Thyroid gland (tissue), 4 donors: ENCODE measurements around the gene RSU1.

ENCODE experiments used
- POLR2A ChIP-seq, 2 donors: fragments of 450-650 bp; IDR thresholded peaks; one replicate each; pipeline ENCODE4 v1.6.1; 2017; ENCODE audit warnings: antibody characterized with exemption in 2 of 2, mild to moderate bottlenecking in 2 of 2, moderate library complexity in 1 of 2
- TF ChIP-seq, protein P1 (sequence below), 6 experiments: fragments of 200-600 bp in 3 of 6; fragments of 450-650 bp in 3 of 6; sonication (generic) in 3 of 6; IDR thresholded peaks; one replicate each; pipeline ENCODE4 v1.5.1; 2016 to 2019; ENCODE audit warnings: antibody characterized with exemption in 6 of 6, mild to moderate bottlenecking in 2 of 6, inconsistent platforms in 1 of 6, moderate library complexity in 1 of 6

GRCh38 chr10:16685551-16685950 lies 131.7 kb downstream of the RSU1 start:
- TF ChIP-seq, protein P1, sequence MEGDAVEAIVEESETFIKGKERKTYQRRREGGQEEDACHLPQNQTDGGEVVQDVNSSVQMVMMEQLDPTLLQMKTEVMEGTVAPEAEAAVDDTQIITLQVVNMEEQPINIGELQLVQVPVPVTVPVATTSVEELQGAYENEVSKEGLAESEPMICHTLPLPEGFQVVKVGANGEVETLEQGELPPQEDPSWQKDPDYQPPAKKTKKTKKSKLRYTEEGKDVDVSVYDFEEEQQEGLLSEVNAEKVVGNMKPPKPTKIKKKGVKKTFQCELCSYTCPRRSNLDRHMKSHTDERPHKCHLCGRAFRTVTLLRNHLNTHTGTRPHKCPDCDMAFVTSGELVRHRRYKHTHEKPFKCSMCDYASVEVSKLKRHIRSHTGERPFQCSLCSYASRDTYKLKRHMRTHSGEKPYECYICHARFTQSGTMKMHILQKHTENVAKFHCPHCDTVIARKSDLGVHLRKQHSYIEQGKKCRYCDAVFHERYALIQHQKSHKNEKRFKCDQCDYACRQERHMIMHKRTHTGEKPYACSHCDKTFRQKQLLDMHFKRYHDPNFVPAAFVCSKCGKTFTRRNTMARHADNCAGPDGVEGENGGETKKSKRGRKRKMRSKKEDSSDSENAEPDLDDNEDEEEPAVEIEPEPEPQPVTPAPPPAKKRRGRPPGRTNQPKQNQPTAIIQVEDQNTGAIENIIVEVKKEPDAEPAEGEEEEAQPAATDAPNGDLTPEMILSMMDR (IDR thresholded peaks at IDR 0.05) = no peak
- no peak for TF ChIP-seq POLR2A (IDR thresholded peaks at IDR 0.05)
